Suprapubic skin (tissue), 4 donors: Measurements from ENCODE around the gene SYNE1.

Source experiments
- EP300 ChIP-seq: sonication (generic); formaldehyde crosslinking; IDR thresholded peaks from one replicate; pipeline ENCODE4 v1.6.1; 2017; ENCODE audit warnings: antibody characterized with exemption
- POLR2A ChIP-seq, 2 donors: fragments of 450-650 bp; IDR thresholded peaks; one replicate each; pipeline ENCODE4 v1.6.1; 2017; ENCODE audit warnings: antibody characterized with exemption in 2 of 2, mild to moderate bottlenecking in 2 of 2, moderate library complexity in 2 of 2
- POLR2AphosphoS5 ChIP-seq, 3 donors: sonication (generic); formaldehyde crosslinking; IDR thresholded peaks; one replicate each; pipeline ENCODE4 v1.6.1; 2017; ENCODE audit warnings: antibody characterized with exemption in 3 of 3
- TF ChIP-seq, protein P1 (sequence below), 2 donors: fragments of 200-600 bp in 1 of 2; fragments of 450-650 bp in 1 of 2; sonication (generic) in 1 of 2; IDR thresholded peaks; one replicate each; pipeline ENCODE4 v1.5.1; 2016 to 2019; ENCODE audit warnings: antibody characterized with exemption in 2 of 2, mild to moderate bottlenecking in 1 of 2, moderate library complexity in 1 of 2

DNA sequence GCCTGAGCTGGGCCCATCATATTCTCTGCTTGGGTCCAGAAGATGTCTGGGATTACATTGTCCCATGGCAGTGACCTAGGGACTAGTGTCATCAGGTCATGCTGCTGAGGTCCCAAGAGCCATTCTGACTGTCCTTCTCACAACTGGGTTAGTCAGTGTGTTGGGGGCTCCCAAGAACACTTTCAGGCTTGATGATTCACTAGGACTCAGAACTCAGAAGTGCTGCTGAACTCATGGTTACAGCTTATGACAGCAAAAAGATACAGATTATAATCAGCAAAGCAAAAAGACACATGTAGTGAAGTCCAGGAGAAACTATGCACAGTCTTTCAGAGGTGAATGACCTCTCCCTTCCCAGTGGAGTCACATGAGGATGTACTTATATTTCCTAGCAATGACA, 107.8 kb downstream of the SYNE1 start:
- TF ChIP-seq, protein P1, sequence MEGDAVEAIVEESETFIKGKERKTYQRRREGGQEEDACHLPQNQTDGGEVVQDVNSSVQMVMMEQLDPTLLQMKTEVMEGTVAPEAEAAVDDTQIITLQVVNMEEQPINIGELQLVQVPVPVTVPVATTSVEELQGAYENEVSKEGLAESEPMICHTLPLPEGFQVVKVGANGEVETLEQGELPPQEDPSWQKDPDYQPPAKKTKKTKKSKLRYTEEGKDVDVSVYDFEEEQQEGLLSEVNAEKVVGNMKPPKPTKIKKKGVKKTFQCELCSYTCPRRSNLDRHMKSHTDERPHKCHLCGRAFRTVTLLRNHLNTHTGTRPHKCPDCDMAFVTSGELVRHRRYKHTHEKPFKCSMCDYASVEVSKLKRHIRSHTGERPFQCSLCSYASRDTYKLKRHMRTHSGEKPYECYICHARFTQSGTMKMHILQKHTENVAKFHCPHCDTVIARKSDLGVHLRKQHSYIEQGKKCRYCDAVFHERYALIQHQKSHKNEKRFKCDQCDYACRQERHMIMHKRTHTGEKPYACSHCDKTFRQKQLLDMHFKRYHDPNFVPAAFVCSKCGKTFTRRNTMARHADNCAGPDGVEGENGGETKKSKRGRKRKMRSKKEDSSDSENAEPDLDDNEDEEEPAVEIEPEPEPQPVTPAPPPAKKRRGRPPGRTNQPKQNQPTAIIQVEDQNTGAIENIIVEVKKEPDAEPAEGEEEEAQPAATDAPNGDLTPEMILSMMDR (IDR thresholded peaks at IDR 0.05) = no peak
- TF ChIP-seq POLR2A (IDR thresholded peaks at IDR 0.05) (no peak), POLR2AphosphoS5 (IDR thresholded peaks at IDR 0.05) (no peak), EP300 (no peak)
